GM12873 (cell line): ENCODE results near the gene SLAMF1.
A peak's percentile ranks its signal among the peaks of the same experiment; 100 is the strongest.

Experiments used
- TF ChIP-seq, protein P1 (sequence below): IDR thresholded peaks from 2 replicates; pipeline ENCODE4 v1.5.1; 2012; ENCODE audit warnings: low read depth, mild to moderate bottlenecking, moderate library complexity, low read length, control low read depth; ENCODE audit not compliant: insufficient read depth; ENCODE audit errors: missing control alignments

SLAMF1 gene, protein sequence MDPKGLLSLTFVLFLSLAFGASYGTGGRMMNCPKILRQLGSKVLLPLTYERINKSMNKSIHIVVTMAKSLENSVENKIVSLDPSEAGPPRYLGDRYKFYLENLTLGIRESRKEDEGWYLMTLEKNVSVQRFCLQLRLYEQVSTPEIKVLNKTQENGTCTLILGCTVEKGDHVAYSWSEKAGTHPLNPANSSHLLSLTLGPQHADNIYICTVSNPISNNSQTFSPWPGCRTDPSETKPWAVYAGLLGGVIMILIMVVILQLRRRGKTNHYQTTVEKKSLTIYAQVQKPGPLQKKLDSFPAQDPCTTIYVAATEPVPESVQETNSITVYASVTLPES

DNA sequence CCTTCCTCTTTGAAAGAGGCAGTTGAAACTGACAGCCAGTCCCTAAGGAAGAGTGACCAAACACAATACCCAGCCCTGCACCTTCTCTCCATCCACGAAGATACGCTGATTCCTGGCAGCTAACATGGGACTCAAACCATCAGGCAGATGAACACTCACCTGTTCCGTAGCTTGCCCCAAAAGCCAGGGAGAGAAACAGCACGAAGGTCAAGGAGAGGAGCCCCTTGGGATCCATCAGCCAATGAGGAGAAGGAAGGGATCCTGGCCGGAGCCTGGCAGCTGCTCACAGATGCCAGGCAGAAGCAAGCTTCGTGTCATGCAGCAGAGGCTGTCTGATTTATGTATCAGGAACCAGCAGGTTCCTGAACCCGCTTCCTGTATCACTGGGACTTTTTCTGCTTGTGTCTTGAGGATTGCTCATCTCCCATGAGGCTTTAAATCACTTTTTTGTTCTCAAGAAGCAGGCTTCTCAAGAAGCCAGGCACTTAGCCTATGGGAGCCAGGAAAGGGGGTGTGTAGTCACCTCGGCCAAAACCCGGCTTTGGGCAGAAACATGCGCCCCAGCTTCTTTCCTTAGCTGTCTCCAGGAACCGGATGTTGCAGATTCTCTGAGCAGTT lies at the start of gene SLAMF1:
TSS of gene SLAMF1 (minus strand) at position 334 of the 618 bp plus-strand sequence. CDS start at position 235, 99 bp downstream.
- TF ChIP-seq, protein P1, sequence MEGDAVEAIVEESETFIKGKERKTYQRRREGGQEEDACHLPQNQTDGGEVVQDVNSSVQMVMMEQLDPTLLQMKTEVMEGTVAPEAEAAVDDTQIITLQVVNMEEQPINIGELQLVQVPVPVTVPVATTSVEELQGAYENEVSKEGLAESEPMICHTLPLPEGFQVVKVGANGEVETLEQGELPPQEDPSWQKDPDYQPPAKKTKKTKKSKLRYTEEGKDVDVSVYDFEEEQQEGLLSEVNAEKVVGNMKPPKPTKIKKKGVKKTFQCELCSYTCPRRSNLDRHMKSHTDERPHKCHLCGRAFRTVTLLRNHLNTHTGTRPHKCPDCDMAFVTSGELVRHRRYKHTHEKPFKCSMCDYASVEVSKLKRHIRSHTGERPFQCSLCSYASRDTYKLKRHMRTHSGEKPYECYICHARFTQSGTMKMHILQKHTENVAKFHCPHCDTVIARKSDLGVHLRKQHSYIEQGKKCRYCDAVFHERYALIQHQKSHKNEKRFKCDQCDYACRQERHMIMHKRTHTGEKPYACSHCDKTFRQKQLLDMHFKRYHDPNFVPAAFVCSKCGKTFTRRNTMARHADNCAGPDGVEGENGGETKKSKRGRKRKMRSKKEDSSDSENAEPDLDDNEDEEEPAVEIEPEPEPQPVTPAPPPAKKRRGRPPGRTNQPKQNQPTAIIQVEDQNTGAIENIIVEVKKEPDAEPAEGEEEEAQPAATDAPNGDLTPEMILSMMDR, result no peak

DNA sequence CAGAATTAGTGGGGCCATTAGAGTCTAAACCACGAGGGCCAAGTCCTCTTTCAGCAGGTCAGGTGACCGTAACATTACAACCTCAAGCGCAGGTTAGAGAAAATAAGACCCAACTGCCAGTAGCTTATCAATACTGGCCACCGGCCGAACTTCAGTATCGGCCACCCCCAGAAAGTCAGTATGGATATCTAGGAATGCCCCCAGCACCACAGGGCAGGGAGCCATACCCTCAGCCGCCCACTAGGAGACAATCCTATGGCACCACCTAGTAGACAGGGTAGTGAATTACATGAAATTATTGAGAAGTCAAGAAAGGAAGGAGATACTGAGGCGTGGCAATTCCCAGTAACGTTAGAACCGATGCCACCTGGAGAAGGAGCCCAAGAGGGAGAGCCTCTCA lies 45.5 kb upstream of the SLAMF1 start:
- TF ChIP-seq, protein P1, result peak; percentile 26

DNA sequence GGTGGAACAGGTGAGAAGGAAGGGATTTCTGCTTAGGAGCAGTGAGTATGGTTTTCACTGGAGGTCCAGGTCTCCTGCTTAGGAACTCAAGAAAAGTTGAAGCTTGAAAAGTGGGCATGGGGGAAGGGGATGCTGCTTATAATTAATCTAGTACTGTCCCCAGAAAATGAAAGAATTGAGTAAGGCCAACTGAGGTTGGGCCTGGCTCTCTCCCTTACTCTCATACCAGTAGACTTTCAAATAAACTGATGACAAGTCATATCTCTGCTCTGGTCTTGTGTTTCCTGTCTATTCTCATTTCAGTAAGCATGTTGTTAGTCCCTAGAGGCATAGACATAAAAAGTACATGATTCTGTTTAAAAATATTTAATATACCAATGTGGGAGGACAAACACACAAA lies 38.4 kb upstream of the SLAMF1 start:
- TF ChIP-seq, protein P1, result no peak

DNA sequence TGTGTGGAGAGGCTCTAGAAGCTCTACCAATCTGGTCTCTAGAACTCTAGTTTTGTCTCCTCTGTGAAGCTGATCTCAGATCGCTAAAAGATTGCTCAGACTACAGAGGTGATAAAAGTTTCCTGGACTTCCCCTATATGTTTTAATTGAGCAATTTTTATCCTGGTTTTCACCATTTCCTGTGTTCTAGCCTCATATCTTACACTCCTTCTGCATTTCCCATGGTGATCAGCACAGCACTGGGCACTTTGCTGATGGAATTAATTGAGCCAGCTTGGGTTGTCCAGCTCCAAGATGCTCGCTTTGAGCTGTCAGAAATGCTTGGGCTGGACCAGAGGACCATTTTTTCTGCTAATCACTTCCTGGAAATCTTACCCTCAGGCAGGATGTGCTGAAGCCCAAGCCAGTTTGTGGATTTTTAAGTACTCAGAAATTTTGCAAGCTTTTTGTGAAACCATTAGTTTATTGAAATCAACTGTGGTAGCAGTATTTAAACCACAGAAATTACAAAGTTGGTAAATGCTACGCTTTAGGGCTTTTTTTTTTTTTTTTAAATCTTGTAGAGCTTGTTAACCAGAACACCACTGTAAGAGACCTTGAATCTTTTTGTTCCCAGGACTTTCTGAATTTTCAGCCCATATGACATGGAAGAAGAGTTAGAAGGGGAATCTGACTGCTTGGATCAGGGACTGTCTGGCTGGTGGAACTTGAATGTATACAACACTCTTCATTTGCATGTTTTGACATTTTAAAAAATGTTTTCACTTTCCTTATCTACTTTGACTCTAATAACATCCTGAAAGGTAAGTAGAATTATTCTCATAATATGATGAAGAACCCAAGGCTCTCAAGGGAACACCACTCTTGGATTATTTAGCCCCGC lies 36.4 kb upstream of the SLAMF1 start:
- TF ChIP-seq, protein P1, result no peak

DNA sequence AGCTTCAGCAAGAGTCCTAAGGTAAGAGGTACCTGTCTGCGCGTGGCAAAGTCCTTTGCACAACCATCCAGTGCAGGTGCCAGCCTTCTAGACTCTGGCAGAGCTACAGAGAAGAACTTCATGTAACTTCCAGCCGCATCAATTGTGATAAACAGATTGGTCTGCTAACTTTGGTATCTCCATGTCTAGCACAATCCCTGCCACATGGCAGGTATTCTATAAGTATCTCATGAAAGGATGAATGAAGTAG lies 35.0 kb upstream of the SLAMF1 start:
- TF ChIP-seq, protein P1, result no peak

DNA sequence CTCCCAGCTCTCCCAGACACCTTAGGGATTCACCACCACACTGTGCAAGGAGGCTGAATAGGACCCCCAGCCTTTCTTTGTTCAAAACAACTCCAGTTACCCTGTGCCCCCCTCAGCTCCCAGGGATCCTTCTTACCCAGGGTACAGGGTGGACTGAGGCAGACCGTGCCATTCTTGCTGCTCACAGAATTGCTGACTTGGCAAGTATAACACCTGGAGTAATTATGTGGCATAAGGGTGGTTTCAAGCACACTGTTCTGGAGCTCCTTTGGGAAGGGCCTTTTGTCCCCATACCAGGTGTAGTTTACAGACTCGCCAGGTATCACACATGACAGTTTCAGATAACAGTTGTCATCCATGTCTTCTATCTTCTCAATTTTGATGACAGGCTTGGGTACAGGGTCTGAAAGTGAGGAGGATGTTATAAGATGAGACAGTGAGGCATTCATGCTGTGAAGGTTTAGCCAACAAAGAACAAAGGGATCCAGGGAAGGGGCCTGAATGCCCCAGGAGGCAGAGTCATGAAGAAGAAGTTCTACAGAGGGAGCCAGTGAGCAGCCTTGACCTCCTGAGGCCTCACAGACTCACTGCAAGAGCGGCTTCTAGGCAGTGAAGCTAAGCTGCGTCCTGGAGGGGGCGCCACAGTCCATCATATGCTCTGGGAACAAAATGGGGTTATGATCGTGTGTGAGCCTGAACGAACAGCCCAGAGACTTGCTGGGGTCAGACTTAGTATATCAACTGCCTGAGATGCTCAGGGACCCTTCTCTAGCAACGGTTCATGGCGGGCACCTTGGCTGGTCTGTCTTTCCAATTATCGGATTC lies 34.4 kb upstream of the SLAMF1 start:
- TF ChIP-seq, protein P1, result peak; percentile 96

DNA sequence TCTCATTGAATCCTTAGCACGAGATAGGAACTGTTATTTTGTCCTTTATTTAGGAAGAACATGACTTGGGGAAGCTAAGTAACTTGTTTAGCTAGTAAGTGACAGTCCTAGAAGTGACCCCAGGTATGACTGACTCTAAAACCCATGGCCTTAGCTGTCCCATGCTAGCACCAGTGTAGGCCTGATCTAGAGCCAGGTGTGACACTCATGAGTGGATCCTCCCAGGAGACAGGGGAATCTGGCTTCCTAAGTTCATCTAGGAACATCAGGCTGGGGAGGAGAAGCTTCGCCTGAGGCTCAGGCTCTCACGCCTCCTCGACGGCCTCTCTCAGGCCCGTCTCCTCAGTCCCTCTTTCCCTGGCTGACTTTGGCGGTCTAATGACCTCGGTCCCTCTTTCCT lies 33.6 kb upstream of the SLAMF1 start:
- TF ChIP-seq, protein P1, result no peak
